ENCODE measurements around the gene CORIN.

DNA sequence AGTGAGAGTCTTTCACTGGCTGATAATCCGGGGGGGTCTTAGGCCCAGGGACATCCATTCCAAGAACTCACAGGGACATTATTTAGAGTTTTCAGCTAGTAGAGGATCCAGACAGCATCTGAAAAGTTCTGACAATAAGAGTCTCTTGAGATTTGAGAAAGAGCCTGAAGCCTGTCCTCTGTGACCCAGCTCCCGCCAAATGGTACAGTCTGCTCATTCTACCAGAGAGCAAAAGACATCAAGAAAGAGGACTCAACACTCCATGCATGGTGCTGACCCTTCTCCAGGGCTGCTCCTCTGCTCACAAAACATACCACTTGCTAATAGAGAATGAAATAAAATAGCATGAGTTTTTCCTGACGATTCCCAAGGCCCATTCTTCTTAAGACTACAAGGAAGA lies 190.8 kb downstream of the CORIN start:
- TF ChIP-seq, protein P1, sequence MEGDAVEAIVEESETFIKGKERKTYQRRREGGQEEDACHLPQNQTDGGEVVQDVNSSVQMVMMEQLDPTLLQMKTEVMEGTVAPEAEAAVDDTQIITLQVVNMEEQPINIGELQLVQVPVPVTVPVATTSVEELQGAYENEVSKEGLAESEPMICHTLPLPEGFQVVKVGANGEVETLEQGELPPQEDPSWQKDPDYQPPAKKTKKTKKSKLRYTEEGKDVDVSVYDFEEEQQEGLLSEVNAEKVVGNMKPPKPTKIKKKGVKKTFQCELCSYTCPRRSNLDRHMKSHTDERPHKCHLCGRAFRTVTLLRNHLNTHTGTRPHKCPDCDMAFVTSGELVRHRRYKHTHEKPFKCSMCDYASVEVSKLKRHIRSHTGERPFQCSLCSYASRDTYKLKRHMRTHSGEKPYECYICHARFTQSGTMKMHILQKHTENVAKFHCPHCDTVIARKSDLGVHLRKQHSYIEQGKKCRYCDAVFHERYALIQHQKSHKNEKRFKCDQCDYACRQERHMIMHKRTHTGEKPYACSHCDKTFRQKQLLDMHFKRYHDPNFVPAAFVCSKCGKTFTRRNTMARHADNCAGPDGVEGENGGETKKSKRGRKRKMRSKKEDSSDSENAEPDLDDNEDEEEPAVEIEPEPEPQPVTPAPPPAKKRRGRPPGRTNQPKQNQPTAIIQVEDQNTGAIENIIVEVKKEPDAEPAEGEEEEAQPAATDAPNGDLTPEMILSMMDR (IDR thresholded peaks at IDR 0.05 in 2 of 3, conservative IDR thresholded peaks at IDR 0.05 in 1 of 3; ENCODE audit: borderline replicate concordance in 1 of 3, insufficient read depth in 1 of 3, low read depth in 2 of 3, low read length in 2 of 3): no peak
- TF ChIP-seq JUND (IDR thresholded peaks at IDR 0.05) (no peak), EZH2phosphoT487 (IDR thresholded peaks at IDR 0.05; ENCODE audit: borderline replicate concordance) (no peak), SIN3A (IDR thresholded peaks at IDR 0.05; ENCODE audit: low read depth) (no peak), ZNF274 (IDR thresholded peaks at IDR 0.05; ENCODE audit: low read depth, low read length) (no peak), SP1 (IDR thresholded peaks at IDR 0.05; ENCODE audit: low read depth) (no peak), ATF3 (IDR thresholded peaks at IDR 0.05) (no peak), ZFX (IDR thresholded peaks at IDR 0.05) (no peak), MAX (IDR thresholded peaks at IDR 0.05) (no peak), TCF7L2 (IDR thresholded peaks at IDR 0.05; ENCODE audit: borderline replicate concordance, extremely low read depth, insufficient read depth, insufficient read length) (no peak), EZH2 (IDR thresholded peaks at IDR 0.05) (no peak)
- TF ChIP-seq, protein P2, sequence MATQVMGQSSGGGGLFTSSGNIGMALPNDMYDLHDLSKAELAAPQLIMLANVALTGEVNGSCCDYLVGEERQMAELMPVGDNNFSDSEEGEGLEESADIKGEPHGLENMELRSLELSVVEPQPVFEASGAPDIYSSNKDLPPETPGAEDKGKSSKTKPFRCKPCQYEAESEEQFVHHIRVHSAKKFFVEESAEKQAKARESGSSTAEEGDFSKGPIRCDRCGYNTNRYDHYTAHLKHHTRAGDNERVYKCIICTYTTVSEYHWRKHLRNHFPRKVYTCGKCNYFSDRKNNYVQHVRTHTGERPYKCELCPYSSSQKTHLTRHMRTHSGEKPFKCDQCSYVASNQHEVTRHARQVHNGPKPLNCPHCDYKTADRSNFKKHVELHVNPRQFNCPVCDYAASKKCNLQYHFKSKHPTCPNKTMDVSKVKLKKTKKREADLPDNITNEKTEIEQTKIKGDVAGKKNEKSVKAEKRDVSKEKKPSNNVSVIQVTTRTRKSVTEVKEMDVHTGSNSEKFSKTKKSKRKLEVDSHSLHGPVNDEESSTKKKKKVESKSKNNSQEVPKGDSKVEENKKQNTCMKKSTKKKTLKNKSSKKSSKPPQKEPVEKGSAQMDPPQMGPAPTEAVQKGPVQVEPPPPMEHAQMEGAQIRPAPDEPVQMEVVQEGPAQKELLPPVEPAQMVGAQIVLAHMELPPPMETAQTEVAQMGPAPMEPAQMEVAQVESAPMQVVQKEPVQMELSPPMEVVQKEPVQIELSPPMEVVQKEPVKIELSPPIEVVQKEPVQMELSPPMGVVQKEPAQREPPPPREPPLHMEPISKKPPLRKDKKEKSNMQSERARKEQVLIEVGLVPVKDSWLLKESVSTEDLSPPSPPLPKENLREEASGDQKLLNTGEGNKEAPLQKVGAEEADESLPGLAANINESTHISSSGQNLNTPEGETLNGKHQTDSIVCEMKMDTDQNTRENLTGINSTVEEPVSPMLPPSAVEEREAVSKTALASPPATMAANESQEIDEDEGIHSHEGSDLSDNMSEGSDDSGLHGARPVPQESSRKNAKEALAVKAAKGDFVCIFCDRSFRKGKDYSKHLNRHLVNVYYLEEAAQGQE (IDR thresholded peaks at IDR 0.05; ENCODE audit: low read depth): no peak

Measured in HCT116 (cell line).